ENCODE data around the gene BDP1.

DNA sequence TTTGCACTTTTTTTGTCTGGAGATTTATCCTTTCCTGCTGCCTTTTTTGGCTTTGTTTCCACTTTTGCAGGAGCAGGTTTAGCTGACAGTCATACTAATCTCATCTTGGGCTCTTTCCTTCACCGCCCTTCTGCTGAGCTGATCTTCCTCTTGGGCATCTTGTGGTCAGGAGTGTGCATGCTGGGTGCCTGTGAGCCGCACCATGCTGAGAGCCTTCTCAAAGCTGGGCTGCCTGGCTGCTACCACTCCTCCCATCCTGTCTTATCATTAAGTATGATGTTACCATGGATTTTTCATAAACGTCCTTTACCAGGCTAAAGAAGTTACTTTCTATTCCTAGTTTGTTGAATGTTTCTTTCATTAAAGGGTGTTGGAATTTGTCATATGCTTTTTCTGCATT is 82.2 kb downstream of the BDP1 start:
- TF ChIP-seq, protein P1, sequence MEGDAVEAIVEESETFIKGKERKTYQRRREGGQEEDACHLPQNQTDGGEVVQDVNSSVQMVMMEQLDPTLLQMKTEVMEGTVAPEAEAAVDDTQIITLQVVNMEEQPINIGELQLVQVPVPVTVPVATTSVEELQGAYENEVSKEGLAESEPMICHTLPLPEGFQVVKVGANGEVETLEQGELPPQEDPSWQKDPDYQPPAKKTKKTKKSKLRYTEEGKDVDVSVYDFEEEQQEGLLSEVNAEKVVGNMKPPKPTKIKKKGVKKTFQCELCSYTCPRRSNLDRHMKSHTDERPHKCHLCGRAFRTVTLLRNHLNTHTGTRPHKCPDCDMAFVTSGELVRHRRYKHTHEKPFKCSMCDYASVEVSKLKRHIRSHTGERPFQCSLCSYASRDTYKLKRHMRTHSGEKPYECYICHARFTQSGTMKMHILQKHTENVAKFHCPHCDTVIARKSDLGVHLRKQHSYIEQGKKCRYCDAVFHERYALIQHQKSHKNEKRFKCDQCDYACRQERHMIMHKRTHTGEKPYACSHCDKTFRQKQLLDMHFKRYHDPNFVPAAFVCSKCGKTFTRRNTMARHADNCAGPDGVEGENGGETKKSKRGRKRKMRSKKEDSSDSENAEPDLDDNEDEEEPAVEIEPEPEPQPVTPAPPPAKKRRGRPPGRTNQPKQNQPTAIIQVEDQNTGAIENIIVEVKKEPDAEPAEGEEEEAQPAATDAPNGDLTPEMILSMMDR (IDR thresholded peaks at IDR 0.05), result no peak
- TF ChIP-seq POLR2A (IDR thresholded peaks at IDR 0.05; ENCODE audit: low read depth), result no peak
- TF ChIP-seq EP300 (IDR thresholded peaks at IDR 0.05), result no peak
- TF ChIP-seq POLR2AphosphoS5 (IDR thresholded peaks at IDR 0.05), result no peak

All from esophagus muscularis mucosa (tissue), 4 donors.